GM12892 (cell line): ENCODE data around the gene RNF224.

Source experiments
- POLR2AphosphoS5 ChIP-seq: IDR thresholded peaks from 2 replicates; pipeline ENCODE4 v1.6.1; 2011; ENCODE audit warnings: low read depth, low read length, control low read depth
- TAF1 ChIP-seq: IDR thresholded peaks from 2 replicates; pipeline ENCODE4 v1.6.1; 2011; ENCODE audit warnings: low read depth, mild to moderate bottlenecking, control low read depth, low read length, borderline replicate concordance

DNA sequence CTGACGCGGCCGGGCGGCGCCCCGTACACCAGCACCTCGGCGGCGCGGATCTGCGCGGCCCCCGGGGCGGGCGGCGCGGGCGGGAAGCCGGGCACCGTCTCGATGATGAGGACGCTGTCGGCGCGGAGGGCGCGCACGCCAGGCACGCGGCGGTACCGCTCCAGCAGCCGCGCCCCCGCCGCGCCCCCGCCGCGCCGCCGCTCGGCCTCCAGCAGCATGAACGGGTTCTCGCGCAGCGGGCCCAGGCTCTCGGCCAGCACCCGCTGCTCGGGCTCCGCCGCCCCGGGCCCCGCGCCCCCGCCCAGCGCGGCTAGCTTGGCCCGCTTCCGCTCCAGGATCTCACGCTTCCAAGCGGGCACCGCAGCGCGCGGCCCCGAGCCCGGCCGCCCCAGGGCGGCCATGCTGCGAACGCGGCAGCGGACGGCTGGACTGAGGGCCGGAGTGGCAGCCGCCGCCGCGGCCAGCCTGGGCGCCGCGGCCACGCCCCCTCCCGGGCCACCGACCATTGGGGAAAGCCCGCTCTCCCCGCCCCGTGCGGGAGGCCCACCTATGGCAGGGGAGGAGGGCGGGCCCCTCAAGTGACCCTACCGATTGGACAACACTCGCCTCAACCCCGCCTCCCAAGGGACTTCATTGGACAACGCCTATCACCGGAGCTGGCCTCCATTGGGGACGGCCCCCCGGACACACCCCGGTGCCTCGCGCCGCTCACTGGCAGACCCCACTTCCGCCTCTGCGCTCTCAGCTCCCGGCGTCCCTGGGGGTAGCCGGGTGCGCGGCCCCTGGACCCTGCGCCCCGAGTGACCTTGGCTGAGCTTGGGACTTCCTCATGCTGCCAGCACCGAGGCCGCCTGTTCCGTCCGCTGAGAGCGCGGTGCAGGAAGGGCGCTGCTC lies 26.7 kb upstream of the RNF224 start, which contains the start of gene TPRN:
- TF ChIP-seq TAF1: peak; percentile 83; the same call in 1 of the 2 replicates
- TF ChIP-seq POLR2AphosphoS5: peak; percentile 84
